Psoas muscle (tissue), 8 donors: ENCODE measurements around the gene ZMYND15. TPM values are rescaled to one million over a fixed set of nuclear protein-coding genes. Genes with fewer than 3 reads are reported as not detected.
"Not testable (repeated sequence)": the region's sequence is repeated elsewhere in the genome, so short reads cannot be mapped to it uniquely, and the experiment has no call there.

Experiments used
- ATAC-seq, 4 donors: fragments of 200-7000 bp; cut with Tn5 transposase; one replicate each; pipeline ENCODE4 v1.9.1; 2020; ENCODE audit warnings: moderate library complexity in 3 of 4, mild to moderate bottlenecking in 2 of 4
- DNase-seq, 2 donors: peaks; one replicate each; pipeline ENCODE4 v3.0.0-alpha.2; 2020
- H3K27ac ChIP-seq: fragments of 200-600 bp; one replicate; pipeline ENCODE4 v1.8.0; 2022
- H3K27me3 ChIP-seq, 3 donors: fragments of 200-600 bp in 1 of 3; one replicate each; pipeline versions ENCODE4 v1.6.1 to v1.8.0; 2013 to 2022; ENCODE audit warnings: low read length in 2 of 3, mild to moderate bottlenecking in 2 of 3, moderate library complexity in 1 of 3; ENCODE audit not compliant: insufficient read depth in 3 of 3
- H3K36me3 ChIP-seq, 2 donors: fragments of 200-600 bp in 1 of 2; one replicate each; pipeline versions ENCODE4 v1.6.1 to v1.8.0; 2013 to 2022; ENCODE audit warnings: low read depth in 1 of 2, mild to moderate bottlenecking in 1 of 2, moderate library complexity in 1 of 2; ENCODE audit not compliant: insufficient read depth in 1 of 2
- H3K4me1 ChIP-seq: fragments of 200-600 bp; one replicate; pipeline ENCODE4 v1.8.0; 2022
- H3K4me3 ChIP-seq: fragments of 200-600 bp; one replicate; pipeline ENCODE4 v1.8.0; 2022; ENCODE audit warnings: mild to moderate bottlenecking
- H3K9me3 ChIP-seq: fragments of 200-600 bp; one replicate; pipeline ENCODE4 v1.8.0; 2022
- WGBS, 3 donors: extraction: QIAGEN DNeasy Blood & Tissue Kit; methylation state at CpG; one replicate each; pipeline versions ENCODE4 v1.1.6 to v1.1.7; 2013; 5-methylcytosine and 5-hydroxymethylcytosine counted together
- intact Hi-C, 2 donors: fragments of 100-400 bp; cut with DNase I; formaldehyde crosslinking; loops; one replicate each; pipeline versions ENCODE4 v1.11.0 to v1.14.2; 2022
- long read RNA-seq, 2 donors: library from polyadenylated mRNA; unstranded; transcript quantifications; one replicate each; pipeline ENCODE4 v2.0.0, GENCODE V29; 2021
- polyA plus RNA-seq, 3 donors: library from polyadenylated mRNA; stranded (reverse); fragments of 200-250 nt; gene quantifications; one replicate each; pipeline ENCODE4 v1.2.3, GENCODE V29; 2013
- total RNA-seq, 4 donors: library from RNA; stranded (reverse); fragmentation: NEBNext Ultra II Directional in 2 of 4; extraction: Animal tissue kit (Norgen Biotek cat#: 25700) in 2 of 4; gene quantifications; one replicate each; pipeline versions ENCODE4 v1.2.1 to v1.2.4, GENCODE V29; 2021 to 2023
- TF ChIP-seq, protein P1 (sequence below): fragments of 200-600 bp; IDR thresholded peaks from one replicate; pipeline ENCODE4 v1.8.0; 2022; ENCODE audit warnings: antibody characterized with exemption
- donor health status: healthy with polysubstance abuse.
- donor health status: DM: no; HTN: no; CAD: no; lungs with moderate emphysema.
- donor health status: Bipolar disorder and iron deficiency.
- donor health status: healthy.
- donor health status: DM: yes; HTN: yes; CAD: no.
- donor health status: DM: no; HTN: no; CAD: no.
- donor health status: DM: no; HTN: no; CAD: no.
- donor health status: DM: yes; HTN: yes; CAD: no.

The ZMYND15 gene, protein sequence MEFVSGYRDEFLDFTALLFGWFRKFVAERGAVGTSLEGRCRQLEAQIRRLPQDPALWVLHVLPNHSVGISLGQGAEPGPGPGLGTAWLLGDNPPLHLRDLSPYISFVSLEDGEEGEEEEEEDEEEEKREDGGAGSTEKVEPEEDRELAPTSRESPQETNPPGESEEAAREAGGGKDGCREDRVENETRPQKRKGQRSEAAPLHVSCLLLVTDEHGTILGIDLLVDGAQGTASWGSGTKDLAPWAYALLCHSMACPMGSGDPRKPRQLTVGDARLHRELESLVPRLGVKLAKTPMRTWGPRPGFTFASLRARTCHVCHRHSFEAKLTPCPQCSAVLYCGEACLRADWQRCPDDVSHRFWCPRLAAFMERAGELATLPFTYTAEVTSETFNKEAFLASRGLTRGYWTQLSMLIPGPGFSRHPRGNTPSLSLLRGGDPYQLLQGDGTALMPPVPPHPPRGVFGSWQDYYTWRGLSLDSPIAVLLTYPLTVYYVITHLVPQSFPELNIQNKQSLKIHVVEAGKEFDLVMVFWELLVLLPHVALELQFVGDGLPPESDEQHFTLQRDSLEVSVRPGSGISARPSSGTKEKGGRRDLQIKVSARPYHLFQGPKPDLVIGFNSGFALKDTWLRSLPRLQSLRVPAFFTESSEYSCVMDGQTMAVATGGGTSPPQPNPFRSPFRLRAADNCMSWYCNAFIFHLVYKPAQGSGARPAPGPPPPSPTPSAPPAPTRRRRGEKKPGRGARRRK
- under 1 TPM in 3 of 4 donors, not detected in 1; 0.08 to 0.30 (median 0.15) TPM for total RNA-seq
- polyA plus RNA-seq = under 1 TPM in 2 of 3 donors, not detected in 1; 0.04 to 0.09 TPM
- long read RNA-seq, donor 1 = 0 reads
- long read RNA-seq, donor 2 = 0 reads

DNA sequence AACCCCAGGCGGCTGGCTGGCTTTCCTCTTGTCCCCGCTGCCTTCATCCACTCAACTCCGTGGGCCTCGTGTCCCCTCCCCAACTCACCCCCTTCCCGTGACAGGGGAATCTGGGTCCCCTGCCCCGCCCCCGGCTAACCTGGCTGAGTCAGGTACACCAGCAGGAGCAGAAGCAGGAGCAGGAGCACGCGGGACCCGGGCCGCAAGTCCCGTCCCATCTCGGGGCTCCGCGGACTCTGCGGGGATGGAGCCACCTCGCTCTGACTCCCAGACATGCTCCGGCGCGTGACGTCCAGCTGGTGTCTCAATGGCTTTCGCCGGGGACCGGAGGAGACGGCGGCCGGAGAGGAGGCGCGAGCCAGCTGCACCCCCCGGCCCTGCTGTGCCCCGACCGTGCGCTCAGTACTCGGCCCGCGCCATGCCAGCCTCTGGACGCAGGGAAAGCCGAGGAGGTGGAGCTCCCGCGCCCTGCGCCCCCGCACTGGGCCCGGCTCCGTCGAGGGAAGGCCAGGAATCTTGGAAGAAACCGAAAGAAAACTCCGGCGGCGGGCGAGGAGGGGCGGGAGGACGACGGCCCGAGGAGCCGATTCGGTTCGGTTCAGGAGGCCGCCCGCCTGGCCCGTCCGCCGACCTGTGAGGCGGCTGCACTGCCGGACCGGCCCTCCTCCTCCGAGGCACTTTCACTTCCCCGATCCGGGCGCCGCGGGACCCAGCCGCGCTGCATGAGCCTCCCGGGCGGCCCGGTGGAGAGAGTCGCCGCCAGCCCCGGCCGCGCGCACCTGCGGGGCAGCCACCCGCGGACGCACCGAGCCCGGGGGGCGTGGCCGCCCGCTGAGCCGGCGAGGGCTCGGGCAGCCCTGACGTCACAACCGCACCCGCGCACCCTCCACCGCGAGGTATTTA, at the start of gene ZMYND15, which contains the start of gene CXCL16:
Gene ZMYND15, plus strand, starts transcription at position 712 of the 903 bp plus-strand sequence. CDS start 716 bp downstream, outside the sequence.
Gene CXCL16, minus strand, starts transcription at position 807 of the 903 bp plus-strand sequence. Its CDS starts 589 bp downstream, at position 218.
- ATAC-seq = peak; percentile 53 to 76 (median 69)
- TF ChIP-seq, protein P1, sequence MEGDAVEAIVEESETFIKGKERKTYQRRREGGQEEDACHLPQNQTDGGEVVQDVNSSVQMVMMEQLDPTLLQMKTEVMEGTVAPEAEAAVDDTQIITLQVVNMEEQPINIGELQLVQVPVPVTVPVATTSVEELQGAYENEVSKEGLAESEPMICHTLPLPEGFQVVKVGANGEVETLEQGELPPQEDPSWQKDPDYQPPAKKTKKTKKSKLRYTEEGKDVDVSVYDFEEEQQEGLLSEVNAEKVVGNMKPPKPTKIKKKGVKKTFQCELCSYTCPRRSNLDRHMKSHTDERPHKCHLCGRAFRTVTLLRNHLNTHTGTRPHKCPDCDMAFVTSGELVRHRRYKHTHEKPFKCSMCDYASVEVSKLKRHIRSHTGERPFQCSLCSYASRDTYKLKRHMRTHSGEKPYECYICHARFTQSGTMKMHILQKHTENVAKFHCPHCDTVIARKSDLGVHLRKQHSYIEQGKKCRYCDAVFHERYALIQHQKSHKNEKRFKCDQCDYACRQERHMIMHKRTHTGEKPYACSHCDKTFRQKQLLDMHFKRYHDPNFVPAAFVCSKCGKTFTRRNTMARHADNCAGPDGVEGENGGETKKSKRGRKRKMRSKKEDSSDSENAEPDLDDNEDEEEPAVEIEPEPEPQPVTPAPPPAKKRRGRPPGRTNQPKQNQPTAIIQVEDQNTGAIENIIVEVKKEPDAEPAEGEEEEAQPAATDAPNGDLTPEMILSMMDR = no peak
- H3K36me3 ChIP-seq = no peaks in the 10 kb centered on the region
- H3K27ac ChIP-seq = no peak within 1 kb of the TSS
- H3K4me1 ChIP-seq = peaks cover 7% of the 10 kb centered on the region
- H3K27me3 ChIP-seq = peaks cover 0 to 59% (median 13%) of the 10 kb centered on the region in 3 donors
- no peaks in the 10 kb centered on the region for H3K9me3 ChIP-seq
- intact Hi-C loops = loop anchor here in 1 of 2 donors (5.0 kb wide), 1 partner anchor 148 kb away; no protein-coding TSS in a partner anchor
- DNase-seq = peak; percentile 57 to 72
- H3K4me3 ChIP-seq = peak within 1 kb of the TSS; percentile 92
- WGBS, 3 donors = 0 to 1% (median 0%) methylated on average over 67 to 100 of the region's 100 CpGs

DNA sequence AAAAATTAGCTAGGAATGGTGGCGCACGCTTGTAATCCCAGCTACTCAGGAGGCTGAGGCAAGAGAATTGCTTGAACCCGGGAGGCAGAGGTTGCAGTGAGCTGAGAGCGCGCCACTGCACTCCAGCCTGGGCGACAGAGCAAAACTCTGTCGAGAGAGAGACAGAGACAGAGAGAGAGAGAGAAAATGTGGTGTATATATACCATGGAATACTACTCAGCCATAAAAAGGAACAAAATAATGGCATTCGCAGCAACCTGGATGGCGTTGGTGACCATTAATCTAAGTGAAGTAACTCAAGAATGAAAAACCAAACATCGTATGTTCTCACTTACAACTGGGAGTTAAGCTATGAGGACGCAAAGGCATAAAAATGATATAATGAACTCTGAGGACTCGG, 49.8 kb upstream of the ZMYND15 start:
- H3K36me3 ChIP-seq = peaks cover 0 to 30% of the 10 kb centered on the region in 2 donors
- H3K4me3 ChIP-seq, H3K4me1 ChIP-seq, DNase-seq, H3K27ac ChIP-seq, intact Hi-C loops, ATAC-seq, H3K27me3 ChIP-seq, H3K9me3 ChIP-seq: not testable (repeated sequence)
- WGBS, 3 donors = 88 to 96% (median 90%) methylated on average over 12 of the region's 12 CpGs

DNA sequence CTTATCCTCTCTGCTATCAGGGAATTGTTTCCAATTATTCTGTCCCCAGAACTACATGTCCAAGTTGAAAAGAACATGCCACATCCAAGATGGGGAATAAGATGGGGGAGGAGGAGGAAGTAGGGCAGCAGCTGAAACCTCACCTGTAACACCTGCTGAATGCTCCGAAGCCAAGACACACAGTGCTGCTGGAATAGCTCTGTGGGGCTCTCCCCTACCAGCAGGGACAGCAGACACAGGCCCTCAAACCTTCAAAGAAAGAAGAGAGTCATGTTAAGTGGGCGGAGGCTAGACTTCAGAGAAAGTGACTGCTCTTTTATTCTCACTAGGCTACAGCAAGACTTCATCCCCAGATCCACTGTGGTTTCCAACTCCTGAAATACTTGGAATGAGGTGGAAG, 48.9 kb upstream of the ZMYND15 start:
- H3K4me1 ChIP-seq = no peaks in the 10 kb centered on the region
- TF ChIP-seq, protein P1 = no peak
- H3K27ac ChIP-seq = no peak overlapping the region
- no peaks in the 10 kb centered on the region for H3K27me3 ChIP-seq
- ATAC-seq = no peak
- 93 to 100% (median 94%) methylated on average over 2 of the region's 2 CpGs for WGBS, 3 donors
- H3K9me3 ChIP-seq = no peaks in the 10 kb centered on the region
- no peak for DNase-seq
- intact Hi-C loops = no loop called here
- no peak overlapping the region for H3K4me3 ChIP-seq
- peaks cover 0 to 30% of the 10 kb centered on the region in 2 donors for H3K36me3 ChIP-seq

DNA sequence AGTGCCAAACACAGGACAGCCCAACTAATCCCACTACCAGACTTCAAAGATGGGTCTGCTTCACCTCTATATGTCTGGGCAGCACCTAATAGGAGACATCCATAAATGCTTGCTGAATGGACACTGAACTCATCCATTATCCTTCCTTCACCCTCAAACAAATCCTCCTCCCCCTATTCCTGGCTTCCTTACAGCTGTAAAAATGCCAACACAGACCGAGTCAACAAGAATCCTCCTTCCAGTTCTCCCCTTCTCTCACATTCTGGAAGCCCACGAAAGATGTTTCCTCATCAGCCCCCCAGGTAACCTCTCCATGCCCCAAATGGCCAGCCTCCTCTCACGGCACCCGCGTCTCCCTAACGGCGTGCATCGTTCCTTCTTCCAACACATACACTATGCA, 47.9 kb upstream of the ZMYND15 start:
- ATAC-seq (no peak), DNase-seq (no peak)
- Histone ChIP-seq H3K36me3 (peaks cover 1 to 32% of the 10 kb centered on the region in 2 donors), H3K27me3 (no peaks in the 10 kb centered on the region), H3K4me3 (no peak overlapping the region), H3K27ac (no peak overlapping the region), H3K9me3 (no peaks in the 10 kb centered on the region), H3K4me1 (no peaks in the 10 kb centered on the region)
- intact Hi-C loops = no loop called here
- WGBS, 3 donors = 82 to 85% (median 84%) methylated on average over 8 of the region's 8 CpGs
- TF ChIP-seq, protein P1 = no peak
